ENCODE measurements around the gene BNIP3. TPM values are rescaled to one million over a fixed set of nuclear protein-coding genes. Genes with fewer than 3 reads are reported as not detected.

The BNIP3 gene
- total RNA-seq, 1 experiment from 2014 or later = 57.1 TPM

DNA sequence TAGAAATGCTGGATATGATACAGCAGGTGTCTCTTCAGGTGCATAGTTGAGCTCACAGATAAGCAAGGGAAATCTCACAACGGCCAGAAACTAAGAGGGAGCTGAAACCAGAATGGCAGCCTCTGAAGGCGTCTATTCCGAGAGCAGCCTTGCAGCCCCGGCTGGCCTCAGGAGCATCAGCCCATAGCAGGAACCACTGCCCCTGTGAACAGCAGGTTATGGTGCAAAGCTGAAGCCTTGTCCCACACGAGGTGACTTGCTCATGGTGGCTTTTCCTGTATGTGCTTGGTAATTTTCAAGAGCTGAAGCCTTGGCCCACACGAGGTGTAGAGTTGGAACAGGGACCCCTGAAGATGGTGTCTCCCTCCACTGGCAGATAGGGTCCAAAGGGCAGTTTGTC, 33.2 kb downstream of the BNIP3 start:
- no peak overlapping the region for H4K8ac ChIP-seq (replicated peaks; ENCODE audit: insufficient read length, low read depth, low read length)
- H3K9me3 Mint-ChIP-seq = no peaks in the 10 kb centered on the region

More for the DNA sequence above, 33.2 kb downstream of the BNIP3 start:
- H3K23ac ChIP-seq (ENCODE audit: insufficient read length, low read depth, low read length) = no peak overlapping the region
- H3K27me3 Mint-ChIP-seq (ENCODE audit: low read depth) = no peaks in the 10 kb centered on the region
- peaks cover 63 to 88% (median 80%) of the 10 kb centered on the region in 3 experiments; a peak in 6 of 7 replicates for H3K36me3 Mint-ChIP-seq (ENCODE audit: insufficient read depth in 1 of 3, low read depth in 3 of 3)
- no peaks in the 10 kb centered on the region for H3K79me2 ChIP-seq (ENCODE audit: insufficient read depth, low read length)
- no peak overlapping the region for H2BK120ac ChIP-seq (ENCODE audit: low read depth, low read length, poor library complexity, severe bottlenecking)
- H3K18ac ChIP-seq (ENCODE audit: insufficient read length, low read depth, low read length) = no peak overlapping the region
- H2AK5ac ChIP-seq (ENCODE audit: insufficient read length, low read length) = no peak overlapping the region
- H4K5ac ChIP-seq (ENCODE audit: insufficient read length, low read depth, low read length) = no peak overlapping the region
- no peak overlapping the region for H3K9ac ChIP-seq (ENCODE audit: extremely low read depth, insufficient read length, low read length)
- no CpG with 5 or more reads among the region's 6 CpGs for WGBS (ENCODE audit: extremely low coverage, insufficient read length, low lambda C conversion rate)
- H3K4me1 Mint-ChIP-seq = peaks cover 0 to 5% of the 10 kb centered on the region in 2 experiments; a peak in 1 of 4 replicates
- H3K4ac ChIP-seq (ENCODE audit: low read depth, low read length) = no peak overlapping the region
- no peak for DNase-seq
- no peak overlapping the region for H2BK12ac ChIP-seq (ENCODE audit: insufficient read length, low read depth, low read length)
- H3K4me3 Mint-ChIP-seq = no peak overlapping the region
- H3K14ac ChIP-seq (ENCODE audit: insufficient read depth, low read length) = no peak overlapping the region
- no peaks in the 10 kb centered on the region for H3K27me3 ChIP-seq (ENCODE audit: insufficient read depth, low read length)
- 0 out of 7 replicates have a peak overlapping the region, but pooled peaks of 1 of the 3 experiments have one; percentile 23 for H3K27ac Mint-ChIP-seq
- H4K20me1 ChIP-seq (ENCODE audit: control insufficient read depth, insufficient read depth, insufficient read length) = no peaks in the 10 kb centered on the region
- H3K4me2 ChIP-seq (ENCODE audit: insufficient read depth, insufficient read length, low read length) = no peak overlapping the region
- H2BK5ac ChIP-seq (ENCODE audit: insufficient read length, low read length) = no peak overlapping the region
- H3K9me3 ChIP-seq (ENCODE audit: control insufficient read depth, low read depth, low read length) = no peaks in the 10 kb centered on the region
- H3K4me1 ChIP-seq (ENCODE audit: insufficient read depth, low read length) = no peaks in the 10 kb centered on the region
- H3T11ph ChIP-seq (ENCODE audit: low read length) = no peak overlapping the region
- H3K79me1 ChIP-seq (ENCODE audit: insufficient read depth, low read depth, low read length, poor library complexity, severe bottlenecking) = no peaks in the 10 kb centered on the region
- TF ChIP-seq, protein P1, sequence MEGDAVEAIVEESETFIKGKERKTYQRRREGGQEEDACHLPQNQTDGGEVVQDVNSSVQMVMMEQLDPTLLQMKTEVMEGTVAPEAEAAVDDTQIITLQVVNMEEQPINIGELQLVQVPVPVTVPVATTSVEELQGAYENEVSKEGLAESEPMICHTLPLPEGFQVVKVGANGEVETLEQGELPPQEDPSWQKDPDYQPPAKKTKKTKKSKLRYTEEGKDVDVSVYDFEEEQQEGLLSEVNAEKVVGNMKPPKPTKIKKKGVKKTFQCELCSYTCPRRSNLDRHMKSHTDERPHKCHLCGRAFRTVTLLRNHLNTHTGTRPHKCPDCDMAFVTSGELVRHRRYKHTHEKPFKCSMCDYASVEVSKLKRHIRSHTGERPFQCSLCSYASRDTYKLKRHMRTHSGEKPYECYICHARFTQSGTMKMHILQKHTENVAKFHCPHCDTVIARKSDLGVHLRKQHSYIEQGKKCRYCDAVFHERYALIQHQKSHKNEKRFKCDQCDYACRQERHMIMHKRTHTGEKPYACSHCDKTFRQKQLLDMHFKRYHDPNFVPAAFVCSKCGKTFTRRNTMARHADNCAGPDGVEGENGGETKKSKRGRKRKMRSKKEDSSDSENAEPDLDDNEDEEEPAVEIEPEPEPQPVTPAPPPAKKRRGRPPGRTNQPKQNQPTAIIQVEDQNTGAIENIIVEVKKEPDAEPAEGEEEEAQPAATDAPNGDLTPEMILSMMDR (conservative IDR thresholded peaks at IDR 0.05) = no peak
- no peak overlapping the region for H4K91ac ChIP-seq (ENCODE audit: insufficient read length, low read depth, low read length)
- no peaks in the 10 kb centered on the region for H3K23me2 ChIP-seq (ENCODE audit: insufficient read length, low read depth, low read length, poor library complexity, severe bottlenecking)
- H3K56ac ChIP-seq (ENCODE audit: insufficient read length, low read depth, low read length) = no peak overlapping the region
- H2BK15ac ChIP-seq (ENCODE audit: low read depth, low read length) = no peak overlapping the region
- H2BK20ac ChIP-seq (ENCODE audit: low read depth, low read length, poor library complexity, severe bottlenecking) = no peak overlapping the region
- H2AFZ ChIP-seq (ENCODE audit: low read length) = no peak overlapping the region
- no peak overlapping the region for H3K27ac ChIP-seq (ENCODE audit: insufficient read length, low read depth, low read length)
